CD4-positive, alpha-beta T cell treated with Interferon gamma for 1 hour (primary cell): ENCODE data around the gene TNFRSF8.
"Not testable (repeated sequence)": the region's sequence is repeated elsewhere in the genome, so short reads cannot be mapped to it uniquely, and the experiment has no call there.

Experiments used
- DNase-seq: peaks from one replicate; pipeline ENCODE4 v3.0.0-alpha.2; 2020

Gene TNFRSF8

GRCh38 chr1:12063141-12064072 is at the start of gene TNFRSF8:
Gene TNFRSF8, plus strand, starts transcription at chr1:12063303. Its CDS starts 296 bp downstream, at chr1:12063599.
- no peak for DNase-seq

- DNase-seq, result no peak
Measured at GRCh38 chr1:12014141-12014991, 48.7 kb upstream of the TNFRSF8 start.

GRCh38 chr1:12015001-12015491 is 48.1 kb upstream of the TNFRSF8 start:
- DNase-seq, result no peak

GRCh38 chr1:12015499-12015898 is 47.6 kb upstream of the TNFRSF8 start:
- DNase-seq, result no peak

- DNase-seq, result no peak
Measured at GRCh38 chr1:12016182-12016581, 46.9 kb upstream of the TNFRSF8 start.

- no peak for DNase-seq
Measured at GRCh38 chr1:12019858-12020509, 43.1 kb upstream of the TNFRSF8 start.

GRCh38 chr1:12021616-12022015 is 41.5 kb upstream of the TNFRSF8 start:
- DNase-seq, result no peak

- DNase-seq, result no peak
Measured at GRCh38 chr1:12022036-12022435, 41.1 kb upstream of the TNFRSF8 start.

- no peak for DNase-seq
Measured at GRCh38 chr1:12026586-12026985, 36.5 kb upstream of the TNFRSF8 start.

- DNase-seq, result no peak
Measured at GRCh38 chr1:12028248-12028647, 34.9 kb upstream of the TNFRSF8 start.

GRCh38 chr1:12028957-12029511 is 34.1 kb upstream of the TNFRSF8 start:
- no peak for DNase-seq

GRCh38 chr1:12029720-12030339 is 33.3 kb upstream of the TNFRSF8 start:
- no peak for DNase-seq

- no peak for DNase-seq
Measured at GRCh38 chr1:12031039-12031980, 31.8 kb upstream of the TNFRSF8 start.

- no peak for DNase-seq
Measured at GRCh38 chr1:12032161-12032621, 30.9 kb upstream of the TNFRSF8 start.

- DNase-seq, result not testable (repeated sequence)
Measured at GRCh38 chr1:12033441-12033840, 29.7 kb upstream of the TNFRSF8 start.

- DNase-seq, result no peak
Measured at GRCh38 chr1:12034381-12034801, 28.7 kb upstream of the TNFRSF8 start.

- DNase-seq, result no peak
Measured at GRCh38 chr1:12035312-12035711, 27.8 kb upstream of the TNFRSF8 start.

- no peak for DNase-seq
Measured at GRCh38 chr1:12037486-12038355, 25.4 kb upstream of the TNFRSF8 start.

- no peak for DNase-seq
Measured at GRCh38 chr1:12038356-12039163, 24.5 kb upstream of the TNFRSF8 start.
